ENCODE measurements around the gene TACC3.
"Not testable (repeated sequence)": the region's sequence is repeated elsewhere in the genome, so short reads cannot be mapped to it uniquely, and the experiment has no call there.

The TACC3 gene

GRCh38 chr4:1686440-1687036 lies 34.8 kb upstream of the TACC3 start:
- H3K4me3 ChIP-seq (ENCODE audit: low read depth, low read length) = no peak overlapping the region
- no peak for TF ChIP-seq CTCF (conservative IDR thresholded peaks at IDR 0.05; ENCODE audit: low read depth, low read length)

DNA sequence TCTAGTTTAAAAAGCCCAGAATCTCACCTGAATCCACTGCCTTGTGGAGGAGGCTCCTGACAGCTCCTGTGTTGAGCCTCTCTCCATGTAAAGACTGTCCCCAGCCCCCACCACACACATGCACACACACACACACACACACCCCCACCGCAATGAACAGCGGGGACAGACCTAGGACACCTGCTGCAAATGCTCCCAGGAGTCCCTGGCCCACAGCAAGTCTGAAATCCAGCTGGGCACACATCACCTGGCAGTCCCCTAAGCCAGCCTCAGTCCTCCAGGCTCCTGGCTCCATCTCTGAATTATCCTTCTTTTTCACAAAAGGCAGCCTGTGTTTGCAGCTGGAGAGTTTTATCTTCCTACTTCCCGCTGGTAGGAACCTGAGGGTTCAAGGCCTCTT lies 30.6 kb upstream of the TACC3 start:
- DNase-seq (ENCODE audit: low read depth) = no peak
- no peak overlapping the region for H3K4me3 ChIP-seq (ENCODE audit: low read depth, low read length)
- no peak for TF ChIP-seq CTCF (conservative IDR thresholded peaks at IDR 0.05; ENCODE audit: low read depth, low read length)

More at GRCh38 chr4:1686440-1687036, 34.8 kb upstream of the TACC3 start:
- no peak for DNase-seq (ENCODE audit: low read depth)

DNA sequence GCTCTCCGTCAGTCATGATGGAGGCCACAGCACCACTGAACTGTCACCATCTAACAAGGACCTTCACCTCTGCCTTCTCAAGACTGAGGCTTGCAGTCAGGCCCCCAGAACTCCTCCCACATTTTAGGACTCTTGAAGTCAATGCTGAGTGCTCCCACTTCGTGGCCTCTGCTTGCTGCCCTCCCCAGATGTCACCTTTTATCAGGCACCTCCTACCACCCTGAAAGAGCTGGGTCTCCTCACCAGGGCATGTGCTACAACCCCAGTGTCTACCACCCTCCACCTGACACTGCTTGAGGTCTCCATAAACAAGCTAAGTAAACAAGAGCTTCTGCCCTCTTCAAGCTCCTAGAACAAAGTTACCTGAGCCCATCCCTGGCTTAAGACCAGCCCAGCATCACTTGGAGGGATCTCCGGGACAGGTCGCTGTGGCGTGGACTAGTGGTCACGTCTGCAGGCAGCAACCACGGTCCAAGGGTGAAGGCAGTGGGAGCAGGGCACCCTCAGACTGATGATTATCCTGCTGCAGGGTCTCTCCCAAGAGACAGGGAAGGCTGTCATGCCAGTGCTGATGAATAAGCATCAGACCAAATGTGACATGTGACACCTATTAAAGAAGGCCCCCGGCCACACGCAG lies 29.5 kb upstream of the TACC3 start:
- no peak for DNase-seq (ENCODE audit: low read depth)
- TF ChIP-seq CTCF (conservative IDR thresholded peaks at IDR 0.05; ENCODE audit: low read depth, low read length) = no peak
- H3K4me3 ChIP-seq (ENCODE audit: low read depth, low read length) = no peak overlapping the region

- no peak overlapping the region for H3K4me3 ChIP-seq (ENCODE audit: low read depth, low read length)
- peak; percentile 99 for TF ChIP-seq CTCF (conservative IDR thresholded peaks at IDR 0.05; ENCODE audit: low read depth, low read length)
- peak; percentile 92 for DNase-seq (ENCODE audit: low read depth)
Measured at GRCh38 chr4:1693131-1693896, 28.0 kb upstream of the TACC3 start.

DNA sequence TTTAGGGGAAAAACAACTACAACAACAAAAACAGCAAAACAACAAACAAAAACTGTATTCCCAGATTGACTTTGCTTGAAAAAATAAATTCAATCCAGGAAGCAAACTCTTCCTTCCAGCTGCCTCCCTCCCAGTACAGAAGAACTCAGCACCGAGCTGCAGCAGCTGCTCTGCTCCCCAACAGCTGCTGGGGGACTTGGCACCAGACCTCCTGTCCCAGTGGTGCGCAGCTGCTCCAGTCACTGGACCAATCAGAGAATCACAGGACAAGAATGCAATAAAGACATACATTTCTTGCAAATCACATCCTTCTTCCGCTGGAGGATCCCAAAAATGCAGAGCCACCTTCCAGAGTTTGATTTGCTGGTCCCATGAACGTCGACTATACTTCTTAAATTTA lies 25.4 kb upstream of the TACC3 start:
- no peak for TF ChIP-seq CTCF (conservative IDR thresholded peaks at IDR 0.05; ENCODE audit: low read depth, low read length)
- no peak for DNase-seq (ENCODE audit: low read depth)
- no peak overlapping the region for H3K4me3 ChIP-seq (ENCODE audit: low read depth, low read length)

DNA sequence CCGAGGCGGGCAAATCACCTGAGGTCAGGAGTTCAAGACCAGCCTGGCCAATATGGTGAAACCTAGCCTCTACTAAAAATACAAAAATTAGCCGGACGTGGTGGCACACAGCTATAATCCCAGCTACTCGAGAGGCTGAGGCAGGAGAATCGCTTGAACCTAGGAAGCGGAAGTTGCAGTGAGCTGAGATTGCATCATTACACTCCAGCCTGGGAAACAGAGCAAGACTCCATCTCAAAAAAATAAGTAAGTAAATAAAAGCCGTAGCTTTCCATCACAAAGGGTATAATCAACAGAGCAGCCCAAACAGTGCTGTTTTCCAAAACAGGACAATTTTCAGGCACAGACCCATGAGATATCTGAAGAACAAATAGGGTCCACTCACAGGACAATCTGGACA lies 19.6 kb upstream of the TACC3 start:
- not testable (repeated sequence) for H3K4me3 ChIP-seq (ENCODE audit: low read depth, low read length); DNase-seq (ENCODE audit: low read depth)

GRCh38 chr4:1703867-1704266 lies 17.5 kb upstream of the TACC3 start:
- DNase-seq (ENCODE audit: low read depth) = no peak
- no peak overlapping the region for H3K4me3 ChIP-seq (ENCODE audit: low read depth, low read length)
- no peak for TF ChIP-seq CTCF (conservative IDR thresholded peaks at IDR 0.05; ENCODE audit: low read depth, low read length)
